SK-N-SH (cell line): ENCODE data around the gene SLC1A7. TPM values are rescaled to one million over a fixed set of nuclear protein-coding genes. Genes with fewer than 3 reads are reported as not detected.

Experiments
- CTCF ChIA-PET: fragments of 300-600, 350-600 bp; formaldehyde crosslinking; extraction: SDS; loops from one replicate; lab custom pipeline; 2021; lab: Yijun Ruan, JAX
- POLR2A ChIA-PET: fragments of 350-600 bp; sonication (Branson Sonifier 250); formaldehyde crosslinking; extraction: SDS; loops from one replicate; lab custom pipeline; 2020; ENCODE audit warnings: antibody characterized with exemption, inconsistent platforms; lab: Yijun Ruan, JAX
- DNase-seq: peaks from one replicate; pipeline ENCODE4 v3.0.0; 2012
- H2AFZ ChIP-seq: fragments of 200-600 bp; sonication (generic); 2 replicates; pipeline ENCODE4 v1.8.1; 2016; ENCODE audit warnings: antibody characterized with exemption, mild to moderate bottlenecking, low read depth
- H3F3A ChIP-seq: fragments of 200-600 bp; sonication (generic); replicated peaks from 2 replicates; pipeline ENCODE3; 2016; ENCODE audit warnings: antibody characterized with exemption, mild to moderate bottlenecking; ENCODE audit not compliant: insufficient read depth
- H3K27ac ChIP-seq, 2 experiments: fragments of 200-500 bp in 1 of 2; fragments of 200-600 bp in 1 of 2; sonication (Bioruptor generic) in 1 of 2; sonication (generic), shearing (Covaris generic) in 1 of 2; 2 replicates each; pipeline versions ENCODE4 v1.5.1 to v1.6.1; 2014 to 2016; ENCODE audit warnings: low read depth in 2 of 2, inconsistent platforms in 1 of 2, low read length in 1 of 2, mild to moderate bottlenecking in 1 of 2, mixed read lengths in 1 of 2
- H3K27me3 ChIP-seq: fragments of 200-600 bp; sonication (generic), shearing (Covaris generic); 2 replicates; pipeline ENCODE4 v1.6.1; 2016; ENCODE audit warnings: mixed run types; ENCODE audit not compliant: insufficient read depth
- H3K36me3 ChIP-seq, 2 experiments: fragments of 200-500 bp in 1 of 2; fragments of 200-600 bp in 1 of 2; sonication (Bioruptor generic) in 1 of 2; sonication (generic) in 1 of 2; replicated peaks in 1 of 2; 2 replicates each; pipeline versions ENCODE3 to v1.5.1; 2014 to 2016; ENCODE audit warnings: low read length in 1 of 2, mild to moderate bottlenecking in 1 of 2; ENCODE audit not compliant: insufficient read depth in 2 of 2, control insufficient read depth in 1 of 2
- H3K4me1 ChIP-seq, 2 experiments: fragments of 200-500 bp in 1 of 2; fragments of 200-600 bp in 1 of 2; sonication (Bioruptor generic) in 1 of 2; sonication (generic), shearing (Covaris generic) in 1 of 2; 2 replicates each; pipeline versions ENCODE4 v1.5.1 to v1.6.1; 2014 to 2016; ENCODE audit warnings: low read depth in 1 of 2, low read length in 1 of 2, mixed run types in 1 of 2; ENCODE audit not compliant: insufficient read depth in 2 of 2, control insufficient read depth in 1 of 2
- H3K4me2 ChIP-seq: fragments of 200-600 bp; sonication (generic), shearing (Covaris generic); 2 replicates; pipeline ENCODE4 v1.6.1; 2017; ENCODE audit warnings: mixed run types
- H3K4me3 ChIP-seq, 2 experiments: fragments of 200-500 bp in 1 of 2; fragments of 200-600 bp in 1 of 2; sonication (Bioruptor generic) in 1 of 2; sonication (generic), shearing (Covaris generic) in 1 of 2; 2 replicates each; pipeline versions ENCODE4 v1.5.1 to v1.8.1; 2014 to 2016; ENCODE audit warnings: low read depth in 2 of 2, inconsistent platforms in 1 of 2, low read length in 1 of 2, mild to moderate bottlenecking in 1 of 2, mixed read lengths in 1 of 2, moderate library complexity in 1 of 2
- H3K79me2 ChIP-seq: fragments of 200-600 bp; sonication (generic); 2 replicates; pipeline ENCODE4 v1.8.1; 2017; ENCODE audit warnings: mild to moderate bottlenecking; ENCODE audit not compliant: insufficient read depth
- H3K9ac ChIP-seq: fragments of 200-600 bp; sonication (generic); 2 replicates; pipeline ENCODE4 v1.6.1; 2017; ENCODE audit warnings: mixed run types
- H3K9me2 ChIP-seq: fragments of 200-600 bp; sonication (generic); 2 replicates; pipeline ENCODE4 v1.6.1; 2017; ENCODE audit warnings: mixed run types
- H3K9me3 ChIP-seq: fragments of 200-600 bp; sonication (generic); 2 replicates; pipeline ENCODE4 v1.6.1; 2017; ENCODE audit warnings: mixed run types, mild to moderate bottlenecking, moderate library complexity
- H4K20me1 ChIP-seq: fragments of 200-600 bp; sonication (generic); 2 replicates; pipeline ENCODE4 v1.6.1; 2017; ENCODE audit warnings: mild to moderate bottlenecking, mixed run types; ENCODE audit not compliant: insufficient read depth
- CHD2 ChIP-seq: fragments of 150-350 bp; IDR thresholded peaks from 2 replicates; pipeline ENCODE4 v1.6.1; 2018; ENCODE audit warnings: low read length; ENCODE audit not compliant: partially characterized antibody
- CTCF ChIP-seq: fragments of 200-600 bp; sonication (generic); IDR thresholded peaks from 2 replicates; pipeline ENCODE4 v1.6.1; 2017; ENCODE audit warnings: antibody characterized with exemption, mild to moderate bottlenecking, moderate library complexity
- ELF1 ChIP-seq: IDR thresholded peaks from 2 replicates; pipeline ENCODE4 v1.4.0; 2012
- EZH2phosphoT487 ChIP-seq: fragments of 200-600 bp; sonication (generic); IDR thresholded peaks from 2 replicates; pipeline ENCODE4 v1.6.1; 2017; ENCODE audit warnings: low read depth, mixed run types, mild to moderate bottlenecking, antibody characterized with exemption, moderate library complexity, borderline replicate concordance
- FOSL2 ChIP-seq: IDR thresholded peaks from 2 replicates; pipeline ENCODE4 v1.4.0; 2012; ENCODE audit warnings: low read depth, mild to moderate bottlenecking, moderate library complexity, borderline replicate concordance
- FOXM1 ChIP-seq: IDR thresholded peaks from 2 replicates; pipeline ENCODE4 v1.4.0; 2012; ENCODE audit warnings: low read depth, mild to moderate bottlenecking
- GABPA ChIP-seq: IDR thresholded peaks from 2 replicates; pipeline ENCODE4 v1.4.0; 2012; ENCODE audit warnings: low read depth, mild to moderate bottlenecking
- GATA2 ChIP-seq: sonication (generic); formaldehyde crosslinking; IDR thresholded peaks from 2 replicates; pipeline ENCODE4 v1.5.0; 2020; ENCODE audit warnings: mild to moderate bottlenecking, missing genetic modification reagents
- MEF2A ChIP-seq: IDR thresholded peaks from 2 replicates; pipeline ENCODE4 v1.4.0; 2012; ENCODE audit warnings: low read depth, borderline replicate concordance
- MXI1 ChIP-seq: IDR thresholded peaks from 2 replicates; pipeline ENCODE4 v1.6.1; 2012; ENCODE audit warnings: mild to moderate bottlenecking, low read depth, low read length, improper control_type of control experiment
- NFIC ChIP-seq: IDR thresholded peaks from 2 replicates; pipeline ENCODE4 v1.4.0; 2012; ENCODE audit warnings: borderline replicate concordance
- NRF1 ChIP-seq: IDR thresholded peaks from 2 replicates; pipeline ENCODE4 v1.6.1; 2012; ENCODE audit warnings: low read depth, mild to moderate bottlenecking, low read length
- PBX3 ChIP-seq: IDR thresholded peaks from 2 replicates; pipeline ENCODE4; 2012
- POLR2AphosphoS5 ChIP-seq: IDR thresholded peaks from 2 replicates; pipeline ENCODE4 v1.6.1; 2012; ENCODE audit warnings: low read depth, low read length
- RAD21 ChIP-seq: IDR thresholded peaks from 2 replicates; pipeline ENCODE4 v1.6.1; 2012; ENCODE audit warnings: mild to moderate bottlenecking, low read length
- USF2 ChIP-seq: fragments of 150-350 bp; IDR thresholded peaks from 2 replicates; pipeline ENCODE4 v1.6.1; 2017; ENCODE audit warnings: antibody characterized with exemption, low read length, low read depth, borderline replicate concordance
- YY1 ChIP-seq: IDR thresholded peaks from 2 replicates; pipeline ENCODE4 v1.4.0; 2012; ENCODE audit warnings: low read depth, mild to moderate bottlenecking
- WGBS: methylation state at CpG from one replicate; pipeline ENCODE4 v1.1.6; 2017; ENCODE audit warnings: low lambda C conversion rate; 5-methylcytosine and 5-hydroxymethylcytosine counted together
- polyA plus RNA-seq, 3 experiments: library from polyadenylated mRNA; depleted of rRNA; stranded (reverse); fragments of >200 nt; gene quantifications; 2 replicates each; pipeline ENCODE4 v1.2.3, GENCODE V29; 2012

Gene SLC1A7
- not detected in 2 replicates for polyA plus RNA-seq (2012; rRNA removed)
- not detected in 2 replicates for polyA plus RNA-seq (2012; cell fraction: cytosol; rRNA removed)
- polyA plus RNA-seq (2012; cell fraction: nucleus; rRNA removed) = 0.02 and 0.04 TPM in 2 replicates

- Histone ChIP-seq H3K79me2 (no peaks in the 10 kb centered on the region), H2AFZ (no peak within 1 kb of the TSS), H3K9me3 (peaks cover 6% of the 10 kb centered on the region; the same call in 1 of the 2 replicates), H3K27ac (no peak within 1 kb of the TSS), H3K4me2 (no peak within 1 kb of the TSS), H3K4me3 (no peak within 1 kb of the TSS), H3K36me3 (no peaks in the 10 kb centered on the region), H3K9ac (no peak within 1 kb of the TSS), H3K27me3 (no peaks in the 10 kb centered on the region), H4K20me1 (no peaks in the 10 kb centered on the region), H3K9me2 (no peaks in the 10 kb centered on the region), H3F3A (peaks cover 9% of the 10 kb centered on the region)
- CTCF ChIA-PET = no interaction called here
- POLR2A ChIA-PET = no interaction called here
- no peak for DNase-seq
- 89% methylated on average over 7 of the region's 21 CpGs for WGBS
- TF ChIP-seq PBX3 (no peak), POLR2AphosphoS5 (no peak), YY1 (no peak), MXI1 (no peak), NFIC (no peak), NRF1 (no peak), RAD21 (no peak), CHD2 (no peak), ELF1 (no peak), GATA2 (CRISPR knock-in tag) (no peak)
- TF ChIP-seq, all 33 proteins: peak for 0
- peaks cover 14 to 18% of the 10 kb centered on the region in 2 experiments; a peak in 3 of 4 replicates for H3K4me1 ChIP-seq
Measured at GRCh38 chr1:53142226-53142853, at the start of gene SLC1A7. TSS of gene SLC1A7 (minus strand) at chr1:53142638. CDS start at chr1:53142449, 189 bp downstream.

- H3K36me3 ChIP-seq = no peaks in the 10 kb centered on the region
- no peaks in the 10 kb centered on the region for H3K79me2 ChIP-seq
- H2AFZ ChIP-seq = no peak overlapping the region
- TF ChIP-seq CTCF = no peak
- no peak for TF ChIP-seq GABPA
- TF ChIP-seq USF2 = no peak
- no peak for TF ChIP-seq MXI1
- TF ChIP-seq MEF2A = no peak
- TF ChIP-seq FOSL2 = no peak
- TF ChIP-seq FOXM1 = no peak
- no peak for TF ChIP-seq EZH2phosphoT487
- TF ChIP-seq YY1 = no peak
- no peaks in the 10 kb centered on the region for H3K27me3 ChIP-seq
- DNase-seq = no peak
- CTCF ChIA-PET = interaction anchor here (0.9 to 2.4 kb wide), 5 partner anchors 8 to 295 kb away, joined by 3 to 9 read pairs (median 5); no protein-coding TSS in a partner anchor
- no peak overlapping the region for H3K4me3 ChIP-seq
- H3K9me2 ChIP-seq = no peaks in the 10 kb centered on the region
- WGBS = 93% methylated on average over 9 of the region's 10 CpGs
- POLR2A ChIA-PET = no interaction called here
- no peaks in the 10 kb centered on the region for H4K20me1 ChIP-seq
- no peaks in the 10 kb centered on the region for H3K4me1 ChIP-seq
- no peaks in the 10 kb centered on the region for H3K9me3 ChIP-seq
- no peak overlapping the region for H3K27ac ChIP-seq
- H3K9ac ChIP-seq = no peak overlapping the region
- H3F3A ChIP-seq = no peaks in the 10 kb centered on the region
- H3K4me2 ChIP-seq = no peak overlapping the region
Measured at GRCh38 chr1:53190210-53190611, 47.8 kb upstream of the SLC1A7 start.
